GM18951 (cell line): ENCODE measurements around the gene IPO11.

Experiments
- POLR2A ChIP-seq: IDR thresholded peaks from 4 replicates; pipeline ENCODE4 v1.6.1; 2011; ENCODE audit warnings: mild to moderate bottlenecking; ENCODE audit not compliant: insufficient read length, insufficient read depth; ENCODE audit errors: extremely low read depth
- in situ Hi-C: fragments of 300-500 bp; cut with MboI; formaldehyde crosslinking; loops from one replicate; pipeline ENCODE4 v1.12.0; 2022; ENCODE audit warnings: low sequenced_read_pairs, mixed read lengths, inconsistent platforms; ENCODE audit not compliant: unreplicated experiment

IPO11 gene

GRCh38 chr5:62412549-62413329 lies at the start of gene IPO11:
Gene IPO11 (plus strand): TSS chr5:62412763. CDS start chr5:62437280, 24,517 bp downstream.
- peak; percentile 75 for TF ChIP-seq POLR2A
- in situ Hi-C loops = no loop called here

- in situ Hi-C loops = no loop called here
- no peak for TF ChIP-seq POLR2A
Measured at GRCh38 chr5:62369039-62369438, 43.5 kb upstream of the IPO11 start.

- TF ChIP-seq POLR2A = no peak
- in situ Hi-C loops = no loop called here
Measured at GRCh38 chr5:62371409-62371808, 41.2 kb upstream of the IPO11 start.

- TF ChIP-seq POLR2A = no peak
- in situ Hi-C loops = no loop called here
Measured at GRCh38 chr5:62372600-62372999, 40.0 kb upstream of the IPO11 start.

- in situ Hi-C loops = no loop called here
- TF ChIP-seq POLR2A = no peak
Measured at GRCh38 chr5:62373382-62373781, 39.2 kb upstream of the IPO11 start.

GRCh38 chr5:62374090-62374489 lies 38.5 kb upstream of the IPO11 start:
- in situ Hi-C loops = no loop called here
- TF ChIP-seq POLR2A = no peak

- no peak for TF ChIP-seq POLR2A
- in situ Hi-C loops = no loop called here
Measured at GRCh38 chr5:62375627-62376026, 36.9 kb upstream of the IPO11 start.

- TF ChIP-seq POLR2A = no peak
- in situ Hi-C loops = no loop called here
Measured at GRCh38 chr5:62376064-62376463, 36.5 kb upstream of the IPO11 start.

GRCh38 chr5:62385131-62385530 lies 27.4 kb upstream of the IPO11 start:
- in situ Hi-C loops = no loop called here

GRCh38 chr5:62385816-62386400 lies 26.7 kb upstream of the IPO11 start:
- TF ChIP-seq POLR2A = no peak
- in situ Hi-C loops = no loop called here

More at GRCh38 chr5:62385131-62385530, 27.4 kb upstream of the IPO11 start:
- TF ChIP-seq POLR2A = no peak

- in situ Hi-C loops = no loop called here
- no peak for TF ChIP-seq POLR2A
Measured at GRCh38 chr5:62386824-62387223, 25.7 kb upstream of the IPO11 start.

- no peak for TF ChIP-seq POLR2A
- in situ Hi-C loops = no loop called here
Measured at GRCh38 chr5:62395210-62395950, 17.2 kb upstream of the IPO11 start.

GRCh38 chr5:62403411-62404250 lies 8.9 kb upstream of the IPO11 start, which contains the start of gene DIMT1:
Gene DIMT1 (minus strand): TSS chr5:62403905. CDS start chr5:62403772, 133 bp downstream.
- in situ Hi-C loops = no loop called here
- peak; percentile 96 for TF ChIP-seq POLR2A

- in situ Hi-C loops = no loop called here
- TF ChIP-seq POLR2A = no peak
Measured at GRCh38 chr5:62413711-62414110, 1.1 kb downstream of the IPO11 start.
